PC-9 (cell line): Measurements from ENCODE around the gene MPPED2.

ENCODE experiments used
- CTCF ChIP-seq: fragments of 200-600 bp; sonication (generic); conservative IDR thresholded peaks from 2 replicates; pipeline ENCODE4 v1.6.1; 2017; ENCODE audit warnings: mixed run types, antibody characterized with exemption, mild to moderate bottlenecking, moderate library complexity
- EZH2 ChIP-seq: fragments of 200-600 bp; sonication (generic); IDR thresholded peaks from 2 replicates; pipeline ENCODE4 v1.8.0; 2017; ENCODE audit warnings: antibody characterized with exemption, low read depth

DNA sequence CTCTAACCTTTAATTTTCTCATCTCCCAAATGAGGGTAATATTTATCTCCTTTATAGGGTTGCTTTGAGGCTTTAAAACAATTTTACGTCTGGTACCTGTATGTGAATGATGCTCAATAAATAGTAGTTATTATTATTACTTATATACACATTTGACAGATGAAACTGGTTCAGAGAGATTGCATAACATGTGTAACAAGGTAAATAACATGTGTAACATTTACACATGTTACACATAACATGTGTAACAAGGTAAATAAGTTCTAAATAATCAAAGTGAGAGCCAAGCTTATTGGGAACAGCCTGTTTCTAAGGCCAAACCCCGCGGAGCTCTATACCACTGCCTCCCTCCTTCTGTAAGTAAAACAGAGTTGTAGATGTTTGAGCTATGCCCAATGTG, 100.9 kb downstream of the MPPED2 start:
- TF ChIP-seq CTCF (no peak), EZH2 (no peak)
